ENCODE data around the gene EPS8L3. TPM values are rescaled to one million over a fixed set of nuclear protein-coding genes. Genes with fewer than 3 reads are reported as not detected.

Gene EPS8L3
- polyA plus RNA-seq, 1 donor from 2014 or later: not detected

DNA sequence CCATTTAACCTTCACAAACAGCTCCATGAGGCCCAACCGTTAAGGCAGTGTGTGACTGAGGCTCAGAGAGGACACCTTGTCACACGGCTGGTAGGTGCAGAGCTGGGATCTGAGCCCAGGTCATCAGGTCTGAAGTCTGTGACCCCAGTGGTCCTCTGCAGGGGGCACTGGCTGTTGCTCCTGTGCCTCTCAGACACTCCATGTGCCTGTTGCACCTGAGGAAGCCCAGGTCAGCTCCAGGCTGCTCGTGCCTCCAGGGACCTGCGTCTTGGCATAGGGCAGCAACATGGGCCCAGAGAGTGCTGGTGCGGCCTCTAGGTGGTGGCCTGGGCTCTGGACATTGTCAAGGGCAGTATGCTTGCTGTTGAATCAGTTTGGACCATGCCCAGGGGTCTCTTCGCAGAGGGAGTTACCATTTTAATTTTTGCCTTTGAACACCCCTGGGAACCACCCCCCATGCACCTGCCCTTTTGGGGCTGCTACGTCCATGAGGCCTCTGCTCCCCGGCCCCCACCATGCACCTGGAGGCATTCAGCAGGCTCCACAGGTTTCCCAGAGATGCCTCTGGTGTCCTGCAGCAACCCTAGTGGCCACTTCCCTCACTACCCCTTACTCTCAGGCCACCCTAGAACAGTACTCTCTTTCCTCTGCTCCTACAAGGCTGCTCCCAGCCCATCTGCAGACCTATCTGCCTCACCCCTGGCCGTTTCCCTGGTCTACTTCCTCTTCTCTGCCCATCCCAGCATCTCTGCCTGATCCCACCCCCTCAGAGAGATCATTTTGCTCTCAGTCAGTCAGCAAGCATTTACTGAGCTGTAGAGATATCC is 25.2 kb upstream of the EPS8L3 start:
- no peaks in the 10 kb centered on the region for H3K9me3 Mint-ChIP-seq
- H3K36me3 Mint-ChIP-seq: no peaks in the 10 kb centered on the region
- no peak overlapping the region for H3K4me3 Mint-ChIP-seq
- H3K27me3 Mint-ChIP-seq: peaks cover 6% of the 10 kb centered on the region
- H3K27ac Mint-ChIP-seq: no peak overlapping the region
- H3K4me1 Mint-ChIP-seq: peaks cover 0 to 2% (median 0%) of the 10 kb centered on the region in 3 donors

GRCh38 chr1:109787845-109788601 is 24.3 kb upstream of the EPS8L3 start:
- H3K36me3 Mint-ChIP-seq: no peaks in the 10 kb centered on the region
- no peak overlapping the region for H3K27ac Mint-ChIP-seq
- peaks cover 4% of the 10 kb centered on the region for H3K27me3 Mint-ChIP-seq
- no peaks in the 10 kb centered on the region for H3K9me3 Mint-ChIP-seq
- peaks cover 0 to 2% (median 0%) of the 10 kb centered on the region in 3 donors for H3K4me1 Mint-ChIP-seq
- H3K4me3 Mint-ChIP-seq: no peak overlapping the region

GRCh38 chr1:109787211-109787844 is 23.6 kb upstream of the EPS8L3 start:
- Mint-ChIP-seq H3K4me3 (no peak overlapping the region), H3K27ac (no peak overlapping the region), H3K27me3 (peaks cover 4% of the 10 kb centered on the region), H3K4me1 (peaks cover 0 to 2% (median 0%) of the 10 kb centered on the region in 3 donors), H3K9me3 (no peaks in the 10 kb centered on the region), H3K36me3 (no peaks in the 10 kb centered on the region)

GRCh38 chr1:109786531-109787021 is 22.9 kb upstream of the EPS8L3 start:
- H3K27ac Mint-ChIP-seq: no peak overlapping the region
- H3K4me3 Mint-ChIP-seq: no peak overlapping the region
- no peaks in the 10 kb centered on the region for H3K36me3 Mint-ChIP-seq
- H3K27me3 Mint-ChIP-seq: peaks cover 4% of the 10 kb centered on the region
- peaks cover 0 to 2% (median 0%) of the 10 kb centered on the region in 3 donors for H3K4me1 Mint-ChIP-seq
- H3K9me3 Mint-ChIP-seq: no peaks in the 10 kb centered on the region

- peaks cover 0 to 2% (median 0%) of the 10 kb centered on the region in 3 donors for H3K4me1 Mint-ChIP-seq
- H3K27ac Mint-ChIP-seq: no peak overlapping the region
- no peak overlapping the region for H3K4me3 Mint-ChIP-seq
- no peaks in the 10 kb centered on the region for H3K36me3 Mint-ChIP-seq
- H3K9me3 Mint-ChIP-seq: peaks cover 0 to under 1% (median 0%) of the 10 kb centered on the region in 3 donors
- H3K27me3 Mint-ChIP-seq: peaks cover 4% of the 10 kb centered on the region
These were observed 22.4 kb upstream of the EPS8L3 start for GRCh38 chr1:109786112-109786480.

- Mint-ChIP-seq H3K4me3 (no peak overlapping the region), H3K27ac (peak overlapping the region in 1 of 3 donors; percentile 55), H3K27me3 (peaks cover 4% of the 10 kb centered on the region), H3K9me3 (peaks cover 0 to 6% (median 0%) of the 10 kb centered on the region in 3 donors), H3K4me1 (peaks cover 0 to 2% (median 0%) of the 10 kb centered on the region in 3 donors), H3K36me3 (no peaks in the 10 kb centered on the region)
These were observed 21.9 kb upstream of the EPS8L3 start for GRCh38 chr1:109785446-109786111.

DNA sequence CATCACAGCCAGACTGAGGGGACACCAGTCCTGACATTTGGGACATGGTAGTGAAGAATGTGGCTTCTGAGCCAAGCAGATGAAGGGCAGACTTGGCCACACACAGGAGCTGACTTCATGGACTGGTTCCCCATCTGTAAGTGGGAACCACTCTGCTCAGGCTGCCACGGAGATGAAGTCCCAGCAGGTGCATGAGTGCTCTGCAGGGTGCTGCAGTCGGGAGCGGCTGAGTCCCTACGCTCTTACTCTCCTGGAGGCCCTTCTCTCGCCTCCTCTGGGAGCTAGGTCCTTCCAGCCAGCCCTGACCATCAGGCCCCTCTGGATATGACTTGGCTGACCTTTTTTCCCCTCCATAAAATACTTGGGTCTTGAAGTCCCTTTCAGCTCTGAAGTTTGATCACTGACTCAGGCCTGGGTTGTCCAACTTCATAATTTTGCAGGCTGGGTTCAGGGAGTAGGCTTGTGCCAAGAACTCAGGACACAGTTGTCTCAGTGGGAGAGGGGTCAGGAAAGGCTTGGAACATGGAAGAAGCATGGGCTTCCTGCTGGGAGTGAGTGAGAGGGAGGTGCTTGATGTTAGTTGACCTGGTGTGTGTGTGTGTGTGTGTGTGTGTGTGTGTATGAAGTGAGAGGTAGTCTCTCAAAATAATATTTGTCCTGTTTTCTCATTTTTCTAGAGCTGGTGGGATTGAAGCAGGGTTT is 21.0 kb upstream of the EPS8L3 start:
- Mint-ChIP-seq H3K9me3 (peaks cover 0 to 8% (median 0%) of the 10 kb centered on the region in 3 donors), H3K4me3 (no peak overlapping the region), H3K27me3 (peaks cover 4% of the 10 kb centered on the region), H3K36me3 (no peaks in the 10 kb centered on the region), H3K27ac (peak overlapping the region in 1 of 3 donors; percentile 55), H3K4me1 (no peaks in the 10 kb centered on the region)

DNA sequence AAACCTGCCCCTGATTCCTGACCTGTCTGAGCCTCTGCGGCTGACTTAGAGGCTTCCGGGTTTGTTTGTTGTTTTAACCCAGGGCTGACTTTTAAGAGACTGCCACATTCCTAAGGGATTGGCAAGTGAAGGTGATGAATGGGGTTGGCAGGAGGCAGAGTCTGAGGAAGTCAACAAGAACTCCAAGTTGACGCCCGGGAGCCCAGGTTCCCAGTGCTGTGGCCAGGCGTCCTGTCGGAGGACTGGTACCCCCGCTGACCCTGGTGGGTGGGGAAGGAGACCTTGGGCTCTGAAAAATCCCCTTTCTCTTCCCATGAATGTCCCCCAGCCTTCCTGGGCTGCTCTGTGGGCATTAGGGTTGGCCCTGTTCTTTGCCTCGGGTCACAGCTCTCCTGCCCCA is 19.7 kb upstream of the EPS8L3 start:
- H3K36me3 Mint-ChIP-seq: no peaks in the 10 kb centered on the region
- H3K27me3 Mint-ChIP-seq: peaks cover 2% of the 10 kb centered on the region
- no peak overlapping the region for H3K27ac Mint-ChIP-seq
- H3K4me3 Mint-ChIP-seq: no peak overlapping the region
- H3K9me3 Mint-ChIP-seq: peaks cover 0 to 8% (median 0%) of the 10 kb centered on the region in 3 donors
- no peaks in the 10 kb centered on the region for H3K4me1 Mint-ChIP-seq

- peaks cover 2% of the 10 kb centered on the region for H3K27me3 Mint-ChIP-seq
- no peak overlapping the region for H3K4me3 Mint-ChIP-seq
- H3K36me3 Mint-ChIP-seq: no peaks in the 10 kb centered on the region
- peaks cover 0 to 8% (median 0%) of the 10 kb centered on the region in 3 donors for H3K9me3 Mint-ChIP-seq
- H3K27ac Mint-ChIP-seq: no peak overlapping the region
- no peaks in the 10 kb centered on the region for H3K4me1 Mint-ChIP-seq
These were observed 19.2 kb upstream of the EPS8L3 start for GRCh38 chr1:109782927-109783326.

DNA sequence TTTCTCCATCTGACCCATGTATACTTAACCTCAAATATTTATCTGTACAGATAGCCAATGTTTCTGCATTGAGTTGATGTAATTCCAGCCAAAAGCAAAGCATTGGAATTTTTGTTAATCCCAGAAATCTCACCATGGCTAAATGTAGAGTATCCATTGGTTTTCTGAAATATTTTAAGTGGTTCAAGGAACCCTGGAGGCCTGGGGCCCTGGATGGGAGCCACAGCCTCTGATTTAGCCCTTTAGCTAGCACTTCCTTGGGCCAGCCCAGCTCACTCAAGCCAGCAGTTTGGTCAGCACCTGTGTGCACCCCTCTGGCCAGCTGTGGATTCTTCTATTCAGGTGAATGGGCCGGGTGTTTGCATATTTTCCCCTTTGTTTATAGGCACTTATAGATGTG is 18.8 kb upstream of the EPS8L3 start:
- Mint-ChIP-seq H3K27me3 (peaks cover 2% of the 10 kb centered on the region), H3K27ac (no peak overlapping the region), H3K4me1 (no peaks in the 10 kb centered on the region), H3K9me3 (peaks cover 0 to 8% (median 0%) of the 10 kb centered on the region in 3 donors), H3K36me3 (no peaks in the 10 kb centered on the region), H3K4me3 (no peak overlapping the region)

- peaks cover 2% of the 10 kb centered on the region for H3K27me3 Mint-ChIP-seq
- no peaks in the 10 kb centered on the region for H3K36me3 Mint-ChIP-seq
- peaks cover 0 to 8% (median 0%) of the 10 kb centered on the region in 3 donors for H3K9me3 Mint-ChIP-seq
- H3K27ac Mint-ChIP-seq: no peak overlapping the region
- no peak overlapping the region for H3K4me3 Mint-ChIP-seq
- no peaks in the 10 kb centered on the region for H3K4me1 Mint-ChIP-seq
These were observed 18.1 kb upstream of the EPS8L3 start for GRCh38 chr1:109781806-109782205.

GRCh38 chr1:109780982-109781381 is 17.3 kb upstream of the EPS8L3 start:
- no peaks in the 10 kb centered on the region for H3K27me3 Mint-ChIP-seq
- peak overlapping the region in 1 of 3 donors; percentile 3 for H3K27ac Mint-ChIP-seq
- H3K9me3 Mint-ChIP-seq: peaks cover 0 to 8% (median 0%) of the 10 kb centered on the region in 3 donors
- H3K4me3 Mint-ChIP-seq: no peak overlapping the region
- no peaks in the 10 kb centered on the region for H3K4me1 Mint-ChIP-seq
- no peaks in the 10 kb centered on the region for H3K36me3 Mint-ChIP-seq

DNA sequence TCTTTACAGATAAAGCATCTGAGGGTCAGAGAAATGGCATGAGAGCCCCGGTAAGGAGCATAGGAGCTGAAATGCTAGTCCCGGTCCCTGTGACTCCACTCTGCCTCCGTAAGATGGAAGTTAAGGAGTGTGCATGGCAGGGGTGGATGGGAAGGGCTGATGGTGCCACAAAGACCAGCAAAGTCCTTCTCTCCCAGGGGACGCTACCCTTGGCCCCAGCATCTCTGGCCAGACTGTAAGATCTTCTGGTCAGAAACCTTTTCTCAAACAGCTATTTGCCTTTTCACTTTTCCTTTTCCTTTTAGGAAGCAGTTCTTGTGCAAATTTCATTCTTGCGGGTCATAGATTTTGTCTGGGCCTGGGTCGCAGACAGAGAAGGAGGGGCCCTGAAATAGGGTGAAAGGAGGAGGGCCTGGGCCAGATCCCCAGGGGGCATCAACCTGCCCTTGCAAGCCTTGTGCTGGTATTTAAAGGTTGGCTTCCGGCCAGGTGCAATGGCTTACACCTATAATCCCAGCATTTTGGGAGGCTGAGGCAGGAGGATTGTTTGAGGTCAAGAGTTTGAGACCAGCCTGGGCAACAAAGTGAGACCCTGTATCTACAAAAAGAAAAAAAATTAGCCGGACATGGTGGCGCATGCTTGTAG is 14.4 kb upstream of the EPS8L3 start:
- Mint-ChIP-seq H3K4me3 (no peak overlapping the region), H3K36me3 (no peaks in the 10 kb centered on the region), H3K27me3 (peaks cover 2% of the 10 kb centered on the region), H3K9me3 (peaks cover 0 to 8% (median 0%) of the 10 kb centered on the region in 3 donors), H3K27ac (no peak overlapping the region), H3K4me1 (peaks cover 0 to 2% (median 0%) of the 10 kb centered on the region in 3 donors)

Measured in IgD-negative memory B cell (primary cell).